Activated CD4-positive, CD25-positive, alpha-beta regulatory T cell treated with anti-CD3 and anti-CD28 coated beads, Interleukin-2, amount 50 U/mL, for 24 hours (primary cell): ENCODE data around the gene LARP7.
A peak's percentile ranks its signal among the peaks of the same experiment; 100 is the strongest.
"Not testable (repeated sequence)": the region's sequence is repeated elsewhere in the genome, so short reads cannot be mapped to it uniquely, and the experiment has no call there.

Experiments
- ATAC-seq, 2 donors: fragments of 150-1000 bp; cut with Tn5 transposase; one replicate each; pipeline ENCODE4 v1.10.0; 2021; ENCODE audit warnings: mild to moderate bottlenecking in 1 of 2, moderate library complexity in 1 of 2

The LARP7 gene

DNA sequence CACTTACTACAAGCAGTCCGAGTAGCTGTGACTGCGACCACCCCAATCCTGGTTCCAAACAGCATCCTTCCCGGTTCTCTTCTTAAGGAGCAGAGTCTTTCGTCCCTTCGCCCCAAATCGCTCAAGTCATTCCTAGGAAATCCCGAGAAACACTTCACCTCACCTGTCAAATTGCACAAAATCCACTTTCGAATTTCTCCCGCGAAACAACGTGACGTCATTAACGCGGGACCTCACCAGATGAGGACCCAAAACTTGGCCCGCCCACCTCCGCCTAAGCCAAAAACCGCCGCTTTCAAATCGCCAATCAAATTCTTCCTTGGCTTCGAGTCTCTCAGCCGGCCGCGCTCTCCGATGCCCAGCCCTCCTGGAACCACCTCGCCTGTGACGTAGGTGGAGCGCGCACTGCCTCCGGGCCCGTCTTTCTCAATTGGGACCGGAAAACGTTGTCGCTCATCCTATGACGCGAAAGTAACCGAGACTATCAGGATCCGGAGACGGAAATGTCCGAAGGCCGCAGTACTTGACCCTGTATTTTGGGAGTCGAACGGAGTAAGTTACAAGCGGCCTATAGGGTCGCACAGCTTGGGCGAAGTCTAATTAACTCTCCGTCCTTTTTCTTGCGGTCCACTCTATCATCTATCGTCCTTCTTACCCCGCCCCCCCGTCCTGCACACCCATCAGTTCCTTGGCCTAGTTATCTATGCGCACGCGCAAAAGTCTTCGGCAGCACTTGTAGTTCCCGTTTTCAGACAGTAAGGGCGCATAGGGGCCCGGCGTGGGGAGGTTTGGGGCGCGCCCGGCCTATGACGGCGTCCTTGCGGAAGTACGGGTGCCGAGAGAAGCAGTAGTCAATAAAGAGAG, at the start of gene LARP7, which contains the start of gene ZGRF1:
LARP7 (plus strand) TSS at position 456 of the 864 bp plus-strand sequence. CDS start 7,527 bp downstream, outside the sequence.
ZGRF1 (minus strand) TSS at position 222 of the 864 bp plus-strand sequence. CDS start 3,733 bp downstream, outside the sequence.
- peak; percentile 94 to 96 for ATAC-seq

DNA sequence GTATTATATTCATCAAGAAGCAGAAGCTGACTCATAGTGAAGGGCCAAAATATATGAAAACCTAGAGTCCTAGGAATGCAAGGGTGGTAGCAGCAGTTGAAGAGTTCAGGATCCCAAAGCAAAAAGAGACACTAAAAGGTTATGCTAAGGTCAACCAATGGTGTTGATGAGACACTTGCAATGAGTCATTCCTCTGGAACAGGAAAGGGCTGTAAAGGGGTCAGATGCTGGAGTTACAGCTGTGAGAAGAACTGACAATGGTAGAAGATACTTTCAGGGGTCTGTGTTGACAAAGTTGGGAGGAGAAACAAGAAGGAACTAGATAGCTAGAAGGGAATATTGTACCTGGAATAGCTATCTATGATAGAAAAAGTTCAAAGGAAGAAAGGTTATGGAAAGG, 47.7 kb upstream of the LARP7 start:
- no peak for ATAC-seq

DNA sequence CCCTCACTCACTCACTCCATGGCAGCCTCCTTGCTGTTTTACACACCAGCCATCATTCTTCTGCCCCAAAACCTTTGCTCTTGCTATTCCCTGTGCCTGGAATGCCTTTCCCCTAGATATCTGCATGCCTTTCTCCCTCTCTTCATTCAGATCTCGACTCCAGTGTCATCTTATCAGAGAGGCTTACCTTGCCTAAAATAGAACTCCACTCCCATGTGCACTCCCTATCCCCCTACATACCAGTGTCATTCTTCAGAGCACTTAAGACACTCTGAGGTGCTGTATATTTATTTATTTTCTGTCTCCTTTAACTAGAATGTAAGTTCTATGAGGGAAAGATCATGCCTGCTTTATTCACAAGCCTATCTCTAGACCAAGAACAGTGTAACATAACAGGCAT, 45.4 kb upstream of the LARP7 start:
- ATAC-seq, result no peak

DNA sequence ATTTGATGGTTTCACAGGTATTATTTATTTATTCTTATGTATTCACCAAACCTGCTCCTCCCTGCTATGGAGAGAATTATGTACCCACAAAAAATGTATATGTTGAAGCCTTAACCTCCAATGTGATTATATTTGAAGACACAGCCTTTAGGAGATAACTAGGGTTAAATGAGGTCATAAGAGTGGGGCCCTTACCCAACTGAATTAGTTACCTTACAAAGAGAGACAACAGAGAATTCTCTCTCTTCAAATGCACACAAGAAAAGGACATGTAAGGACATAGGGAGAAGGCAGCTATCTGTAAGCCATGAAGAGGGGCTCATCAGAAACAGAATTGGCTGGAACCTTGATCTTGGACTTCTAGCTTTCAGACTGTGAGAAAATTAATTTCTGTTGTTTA, 44.2 kb upstream of the LARP7 start:
- no peak for ATAC-seq

DNA sequence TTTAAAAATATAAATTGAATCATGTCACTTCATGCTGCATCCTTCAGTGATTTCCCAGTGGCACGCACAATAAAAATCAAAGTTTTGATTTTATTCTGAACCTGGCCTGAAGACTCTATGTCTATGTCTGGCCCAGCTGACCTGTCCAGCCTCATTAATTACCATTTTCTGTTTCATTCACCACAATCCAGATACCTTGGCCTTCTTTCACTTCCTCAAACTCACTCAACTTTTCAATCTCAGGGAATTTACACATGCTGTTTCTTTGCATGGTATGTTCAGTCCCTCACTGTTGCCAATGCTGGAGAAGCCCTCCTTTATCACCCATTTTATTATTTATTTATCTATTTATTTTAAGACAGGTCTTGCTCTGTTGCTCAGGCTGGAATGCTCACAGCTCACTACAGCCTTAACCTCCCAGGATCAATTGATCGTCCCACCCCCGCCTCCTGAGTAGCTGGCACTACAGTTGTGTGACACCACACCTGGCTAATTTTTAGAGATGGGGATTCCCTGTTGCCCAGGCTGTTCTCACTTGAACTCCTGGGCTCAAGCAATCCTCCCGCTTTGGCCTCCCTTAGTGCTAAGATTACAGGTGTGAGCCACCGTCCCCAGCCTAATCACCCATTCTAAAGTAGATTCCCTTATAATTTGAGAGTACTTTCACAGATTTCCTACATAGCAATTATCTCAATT, 43.4 kb upstream of the LARP7 start:
- ATAC-seq, result no peak

DNA sequence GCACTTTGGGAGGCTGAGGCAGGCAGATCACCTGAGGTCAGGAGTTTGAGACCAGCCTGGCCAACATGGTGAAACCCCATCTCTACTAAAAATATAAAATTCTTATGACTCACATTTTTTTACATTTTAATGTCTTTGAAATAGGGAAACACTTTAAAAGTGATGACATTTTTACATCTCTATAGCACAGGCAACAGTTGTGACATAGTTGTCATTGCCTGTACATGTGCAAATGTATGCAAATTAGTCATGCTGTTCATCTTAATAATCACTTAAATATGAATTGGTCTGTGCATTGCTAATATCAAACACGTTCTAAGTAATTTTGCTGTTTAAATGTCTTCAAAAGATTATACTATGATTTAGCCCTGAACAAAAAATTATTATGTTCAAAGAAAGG, 42.0 kb upstream of the LARP7 start:
- no peak for ATAC-seq

DNA sequence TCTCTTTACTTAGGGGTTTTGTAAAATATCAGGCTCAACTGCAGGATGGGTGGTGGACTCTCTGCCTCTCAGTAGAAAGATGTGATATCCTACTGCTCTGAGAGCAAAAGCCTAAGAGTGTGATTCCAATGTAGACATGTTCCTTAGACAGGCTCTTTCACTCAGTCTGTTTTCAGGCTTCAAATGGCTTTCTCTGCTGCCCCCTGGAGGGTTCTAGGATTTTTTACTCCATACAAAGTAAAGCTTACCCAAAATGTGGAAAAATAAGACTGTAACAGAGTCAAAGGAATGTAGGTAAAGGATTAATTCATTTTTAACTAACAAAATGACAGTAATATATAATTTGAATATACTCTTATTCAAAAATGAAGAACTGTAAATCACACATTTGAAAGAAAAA, 32.4 kb upstream of the LARP7 start:
- ATAC-seq, result peak in 1 of 2 donors; percentile 67

DNA sequence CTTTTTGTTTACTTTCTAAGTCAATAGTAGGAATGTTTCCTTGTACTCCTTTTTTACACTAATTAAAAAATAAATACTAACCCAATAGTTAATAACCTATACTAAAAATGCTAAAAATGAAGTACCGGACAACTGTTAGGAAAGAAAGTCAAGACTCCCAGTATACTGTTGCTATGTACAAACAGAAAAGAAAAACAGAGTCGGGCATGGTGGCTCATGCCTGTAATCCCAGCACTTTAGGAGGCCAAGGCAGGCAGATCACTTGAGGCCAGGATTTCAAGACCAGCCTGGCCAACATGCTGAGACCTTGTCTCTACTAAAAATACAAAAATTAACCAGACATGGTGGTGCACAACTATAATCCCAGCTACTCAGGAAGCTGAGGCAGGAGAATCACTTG, 24.1 kb upstream of the LARP7 start:
- ATAC-seq, result not testable (repeated sequence)

DNA sequence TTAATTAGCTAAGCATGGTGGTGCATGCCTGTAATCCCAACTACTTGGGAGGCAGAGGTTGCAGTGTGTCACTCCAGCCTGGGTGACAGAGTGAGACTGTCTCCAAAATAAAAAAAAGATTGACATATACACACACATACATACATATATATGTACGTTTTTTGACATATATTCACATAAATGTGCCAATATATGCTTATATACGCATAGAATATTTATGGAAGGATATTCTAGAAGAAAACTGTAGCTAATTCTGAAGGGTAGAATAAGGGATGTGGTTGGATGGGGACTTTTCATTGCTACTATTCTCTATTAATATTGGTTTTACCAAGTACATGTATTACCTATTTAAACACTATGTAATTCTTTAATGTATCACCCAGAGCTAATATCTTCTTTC, 20.0 kb upstream of the LARP7 start:
- no peak for ATAC-seq

DNA sequence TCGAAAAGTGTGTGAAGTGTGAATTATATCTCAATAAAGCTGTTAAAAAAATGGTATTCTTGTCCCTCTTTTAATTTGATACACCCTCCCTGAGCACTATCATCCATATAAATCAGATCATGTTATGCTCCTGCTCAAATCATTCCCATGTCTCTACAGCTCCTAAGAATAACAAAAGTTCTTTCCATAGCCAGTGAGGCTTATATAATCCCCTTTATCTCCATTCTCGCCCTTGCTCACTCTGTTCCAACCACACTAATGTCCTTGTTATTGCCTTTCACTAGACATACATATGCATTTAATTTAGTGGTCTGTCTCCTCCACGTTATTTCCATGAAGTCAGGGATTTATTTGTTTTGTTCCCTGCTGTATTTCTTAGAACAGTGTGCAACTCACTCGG, 10.7 kb upstream of the LARP7 start:
- no peak for ATAC-seq

DNA sequence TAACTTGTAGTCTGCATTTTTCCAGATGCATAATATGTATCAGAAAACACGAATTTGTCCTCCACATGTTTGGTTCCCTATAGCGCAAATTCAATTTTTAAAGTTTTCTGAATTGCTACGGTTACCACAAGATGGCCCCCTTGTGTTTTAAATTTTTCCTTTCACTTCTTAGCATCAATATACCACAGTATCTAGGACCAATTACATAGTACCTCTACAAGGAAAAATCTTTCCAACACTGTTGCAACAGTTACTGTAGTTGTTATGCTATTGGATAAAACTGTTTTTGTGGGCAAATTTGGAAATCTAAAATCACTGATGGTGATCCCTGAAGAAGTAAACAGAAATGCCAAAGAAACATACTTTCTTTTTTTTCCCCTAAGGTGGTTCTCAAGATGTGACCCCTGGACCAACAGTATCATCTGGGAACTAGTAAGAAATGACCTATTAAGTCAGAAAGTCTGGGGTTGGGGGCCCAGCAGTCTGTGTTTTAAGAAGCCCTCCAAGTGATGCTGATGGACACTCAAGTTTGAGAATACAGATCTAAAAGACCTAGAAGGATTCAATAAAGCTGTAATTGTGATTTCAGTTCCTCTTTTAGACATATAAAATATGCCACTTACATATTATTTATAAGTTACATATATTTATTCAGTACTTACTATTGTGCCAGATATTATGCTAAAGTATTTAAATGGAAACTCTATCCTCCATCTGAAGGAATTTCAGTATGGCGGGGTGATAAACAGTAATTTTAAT, 3.3 kb upstream of the LARP7 start:
- no peak for ATAC-seq

DNA sequence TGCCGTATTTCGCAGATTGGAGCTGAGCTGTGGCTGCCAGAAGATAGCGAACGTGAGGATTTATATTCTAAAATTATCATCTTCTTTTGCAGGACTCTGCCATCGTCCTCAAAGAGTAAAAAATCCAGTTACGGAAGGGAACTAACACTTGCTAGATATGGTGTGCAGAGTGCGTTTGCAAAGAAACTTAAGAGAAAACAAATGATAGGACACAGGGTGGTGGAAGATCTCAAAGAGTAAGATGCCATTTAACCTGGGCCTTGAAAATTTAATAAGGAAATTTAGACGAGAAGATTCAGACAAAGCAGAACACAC, 566 bp downstream of the LARP7 start:
- no peak for ATAC-seq

DNA sequence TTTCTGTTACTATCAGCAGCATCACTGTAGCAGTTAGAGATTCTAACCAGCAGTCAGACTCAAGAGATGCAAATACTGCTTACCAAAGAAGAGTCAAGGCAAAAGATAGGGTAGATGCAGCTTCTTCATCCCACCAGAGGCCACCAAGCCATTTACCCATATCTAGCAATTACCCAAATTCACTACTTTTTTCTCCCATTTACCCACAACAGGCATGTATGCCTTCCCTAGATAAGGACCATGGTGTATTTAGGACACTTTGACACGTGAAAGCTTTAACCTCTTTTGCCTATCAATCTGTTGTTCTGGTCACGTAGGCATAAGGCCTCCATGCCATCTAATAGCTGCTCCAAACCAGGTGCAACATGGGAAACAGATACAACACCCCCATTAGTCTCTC, 5.6 kb downstream of the LARP7 start:
- no peak for ATAC-seq

DNA sequence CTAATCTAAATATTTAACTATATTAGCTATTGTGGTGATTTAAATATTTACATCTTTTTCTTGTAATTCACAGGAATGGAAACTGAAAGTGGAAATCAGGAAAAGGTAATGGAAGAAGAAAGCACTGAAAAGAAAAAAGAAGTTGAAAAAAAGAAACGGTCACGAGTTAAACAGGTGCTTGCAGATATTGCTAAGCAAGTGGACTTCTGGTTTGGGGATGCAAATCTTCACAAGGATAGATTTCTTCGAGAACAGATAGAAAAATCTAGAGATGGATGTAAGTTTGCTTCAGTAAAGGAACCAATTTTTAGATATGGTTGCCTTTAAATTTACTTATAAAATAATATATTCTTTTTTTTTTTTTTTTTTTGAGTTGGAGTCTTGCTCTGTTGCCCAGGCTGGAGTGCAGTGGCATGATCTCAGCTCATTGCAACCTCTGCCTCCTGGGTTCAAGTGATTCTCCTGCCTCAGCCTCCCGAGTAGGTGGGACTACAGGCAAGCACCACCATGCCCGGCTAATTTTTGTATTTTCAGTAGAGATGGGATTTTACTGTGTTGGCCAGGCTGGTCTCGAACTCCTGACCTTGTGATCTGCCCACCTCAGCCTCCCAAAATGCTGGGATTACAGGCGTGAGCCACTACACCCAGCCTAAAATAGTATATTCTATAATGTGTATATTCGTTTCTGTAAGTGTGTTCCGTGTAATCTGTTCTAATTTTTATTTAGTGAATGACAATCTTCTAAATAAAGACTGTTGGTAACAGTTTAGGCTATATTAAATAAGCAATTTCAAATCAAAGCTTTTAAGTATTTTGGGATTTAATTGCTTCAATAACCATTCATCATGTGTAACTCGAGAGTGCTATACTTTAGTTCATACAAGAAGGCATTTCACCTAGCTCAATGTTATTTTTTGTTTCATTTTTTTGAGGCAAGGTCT, 7.9 kb downstream of the LARP7 start:
- not testable (repeated sequence) for ATAC-seq

DNA sequence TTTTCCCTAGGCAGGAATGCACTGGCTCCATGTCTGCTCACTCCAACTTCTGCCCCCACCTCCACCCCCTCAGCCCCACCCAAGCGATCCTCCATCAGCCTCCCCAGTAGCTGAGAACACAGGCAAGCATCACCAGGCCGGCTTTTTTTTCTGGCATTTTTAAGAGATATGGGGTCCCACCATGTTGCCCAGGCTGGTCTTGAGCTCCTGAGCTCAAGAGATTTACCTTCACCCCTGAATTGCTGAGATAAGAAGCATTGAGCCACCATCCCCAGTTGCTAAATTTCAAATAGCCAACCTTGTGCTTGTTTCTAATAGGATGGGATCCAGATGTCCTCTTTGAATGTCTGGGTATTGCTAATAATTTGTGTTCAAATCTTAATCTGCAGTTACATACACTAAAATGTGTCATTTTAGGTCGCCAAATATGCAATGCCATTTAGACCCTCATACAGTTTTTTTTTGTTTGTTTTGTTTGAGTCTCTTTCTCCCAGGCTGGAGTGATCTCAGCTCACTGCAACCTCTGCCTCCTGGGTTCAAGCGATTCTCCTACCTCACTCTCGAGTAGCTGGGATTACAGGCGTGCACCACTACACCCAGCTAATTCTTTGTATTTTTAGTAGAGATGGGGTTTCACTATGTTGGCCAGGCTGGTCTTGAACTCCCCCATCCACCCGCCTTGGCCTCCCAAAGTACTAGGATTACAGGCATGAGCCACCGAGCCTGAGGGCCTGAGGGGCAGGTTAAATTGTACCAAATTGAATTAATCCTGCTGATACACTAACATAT, 8.8 kb downstream of the LARP7 start:
- no peak for ATAC-seq

DNA sequence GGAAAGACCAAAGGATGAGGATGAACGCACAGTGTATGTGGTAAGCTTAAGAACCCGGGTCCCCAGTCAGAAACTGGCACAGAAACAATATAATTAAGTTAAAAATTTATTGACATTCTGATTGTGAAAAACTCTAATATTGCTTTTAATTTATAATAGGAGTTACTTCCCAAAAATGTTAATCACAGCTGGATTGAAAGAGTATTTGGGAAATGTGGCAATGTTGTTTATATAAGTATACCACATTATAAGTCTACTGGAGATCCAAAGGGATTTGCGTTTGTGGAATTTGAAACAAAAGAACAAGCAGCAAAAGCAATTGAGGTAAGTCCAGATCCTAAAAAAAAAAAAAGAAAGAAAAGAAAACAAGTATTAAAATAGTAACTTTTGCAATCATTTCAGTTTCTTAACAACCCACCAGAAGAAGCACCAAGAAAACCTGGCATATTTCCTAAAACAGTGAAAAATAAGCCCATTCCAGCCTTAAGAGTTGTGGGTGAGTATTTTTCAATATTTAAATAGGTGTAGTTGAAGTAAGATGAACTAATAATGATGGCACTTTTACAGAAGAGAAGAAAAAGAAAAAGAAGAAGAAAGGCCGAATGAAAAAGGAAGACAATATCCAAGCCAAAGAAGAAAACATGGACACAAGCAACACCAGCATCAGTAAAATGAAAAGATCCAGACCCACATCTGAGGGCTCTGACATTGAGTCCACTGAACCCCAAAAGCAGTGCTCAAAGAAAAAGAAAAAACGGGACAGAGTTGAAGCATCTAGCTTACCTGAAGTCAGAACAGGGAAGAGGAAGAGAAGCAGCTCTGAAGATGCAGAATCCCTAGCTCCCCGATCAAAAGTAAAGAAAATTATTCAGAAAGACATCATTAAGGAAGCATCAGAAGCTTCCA, 9.9 kb downstream of the LARP7 start:
- ATAC-seq, result no peak

DNA sequence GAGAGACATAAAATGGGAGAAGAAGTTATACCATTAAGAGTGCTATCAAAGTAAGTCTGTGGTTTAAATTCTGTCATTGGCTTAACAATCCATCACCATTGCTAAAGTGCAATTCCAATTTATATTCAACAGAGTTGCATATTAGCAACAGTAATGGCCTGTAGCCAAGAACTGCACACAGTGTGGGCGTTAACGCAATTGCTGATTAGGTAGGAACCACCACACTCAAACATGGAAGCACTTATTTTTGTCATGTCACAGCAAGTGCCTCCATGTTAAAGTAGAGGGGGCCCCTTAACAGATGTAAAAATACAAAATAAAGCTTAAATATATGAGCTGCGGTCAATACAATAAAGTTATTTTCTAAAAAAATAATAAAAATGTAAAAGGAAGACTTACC, 10.8 kb downstream of the LARP7 start:
- no peak for ATAC-seq

DNA sequence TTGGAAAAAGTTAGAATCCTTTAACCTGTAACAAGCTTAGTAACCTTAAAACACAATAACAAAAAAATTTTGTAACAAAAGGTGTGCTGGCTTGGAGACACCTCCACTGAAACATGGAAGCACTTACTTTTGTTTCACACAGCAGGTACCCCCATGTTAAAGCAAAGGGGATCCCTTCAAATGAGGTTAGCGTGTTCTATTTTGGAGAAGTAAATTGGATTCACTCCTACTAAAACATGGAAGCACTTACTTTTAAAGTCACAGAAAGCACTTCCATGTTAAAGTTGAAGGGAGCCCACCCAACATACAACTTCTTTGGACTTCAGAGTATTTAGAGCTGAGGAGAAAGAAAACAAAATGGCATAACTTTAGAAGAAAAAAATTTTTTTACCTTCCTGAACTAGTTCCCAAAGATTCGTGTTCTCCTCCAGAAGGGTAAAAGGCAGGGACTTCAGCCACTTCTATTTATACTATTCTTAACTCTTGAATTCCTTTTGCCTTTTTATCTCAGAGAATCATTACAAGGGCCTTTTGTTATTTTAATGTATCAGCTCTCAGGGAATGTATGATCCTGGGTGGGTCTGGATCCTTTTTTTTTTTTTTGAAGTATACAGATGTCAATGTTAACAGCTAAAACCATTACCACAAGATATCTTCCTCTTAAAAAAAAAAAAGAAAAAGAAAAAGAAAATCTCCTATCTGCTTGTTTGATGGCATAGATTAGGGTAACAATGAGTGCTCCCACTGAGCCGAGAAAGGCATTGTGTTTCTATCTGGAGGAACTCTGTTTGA, 11.5 kb downstream of the LARP7 start:
- no peak for ATAC-seq

DNA sequence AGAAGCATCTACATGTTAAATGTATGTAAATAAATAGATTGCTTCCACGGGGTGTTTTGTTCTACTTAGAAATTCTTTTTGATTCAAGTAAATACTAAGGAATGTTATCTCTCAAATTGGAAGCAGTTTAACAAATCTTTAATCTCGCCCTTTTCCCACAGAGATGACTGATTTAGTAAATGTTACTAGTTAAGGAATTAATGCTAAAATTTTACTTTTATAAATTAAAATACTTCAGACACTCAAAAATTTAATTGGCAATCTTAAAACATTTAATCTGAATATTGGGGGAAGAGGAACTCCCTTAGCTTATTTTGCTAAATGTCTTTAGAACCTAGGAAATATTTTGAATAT, 12.1 kb downstream of the LARP7 start:
- ATAC-seq, result no peak

DNA sequence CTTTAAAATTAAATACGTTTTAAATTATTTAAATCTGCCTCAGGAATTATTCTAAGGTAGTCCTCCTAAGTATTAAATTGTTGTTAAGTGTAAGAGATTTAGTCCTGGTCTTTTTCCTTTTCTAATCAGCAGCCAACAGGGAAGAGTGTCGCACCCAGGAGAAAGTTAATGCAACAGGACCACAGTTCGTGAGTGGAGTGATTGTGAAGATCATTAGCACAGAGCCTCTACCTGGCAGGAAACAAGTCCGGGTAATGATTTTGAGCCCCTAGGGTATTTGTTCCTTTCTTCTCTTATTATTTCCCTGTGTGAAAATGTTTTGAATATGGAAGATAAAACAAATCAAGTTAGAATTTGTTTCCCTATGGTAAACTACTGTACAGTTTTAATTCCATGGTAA, 13.4 kb downstream of the LARP7 start:
- no peak for ATAC-seq
